ENCODE data around the gene UBQLN4. TPM values are rescaled to one million over a fixed set of nuclear protein-coding genes. Genes with fewer than 3 reads are reported as not detected.

Gene UBQLN4
- total RNA-seq, 3 donors from 2014 or later = 22.1 to 27.1 (median 23.3) TPM

DNA sequence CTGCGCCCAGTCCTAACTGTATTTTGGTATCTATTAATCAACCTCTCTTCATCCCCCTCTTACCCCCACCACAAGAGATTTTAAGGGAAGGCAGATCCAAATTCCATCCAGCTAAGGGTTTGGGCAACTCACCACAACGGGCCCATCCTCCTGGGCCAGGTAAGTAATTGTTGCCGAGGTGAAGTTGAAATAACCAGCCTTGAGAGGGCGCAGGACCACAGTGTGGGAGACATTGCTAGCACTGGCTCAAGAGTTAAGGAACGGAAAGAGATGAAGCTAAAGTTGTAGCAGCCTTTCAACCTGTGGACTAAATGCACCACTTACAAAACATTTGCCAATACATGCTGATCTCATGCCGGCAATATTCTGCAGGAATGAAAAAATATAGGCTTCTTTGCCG is 38.8 kb downstream of the UBQLN4 start:
- H3K4me3 ChIP-seq = no peak overlapping the region
- no peak overlapping the region for H3K27ac ChIP-seq
- H3K36me3 ChIP-seq = no peaks in the 10 kb centered on the region
- H3K27me3 ChIP-seq = no peaks in the 10 kb centered on the region
- intact Hi-C loops (cut with DNase I; ENCODE audit: low total_unique reads) = no loop called here
- no peak for DNase-seq (ENCODE audit: low spot score in 2 of 2)
- TF ChIP-seq, protein P1, sequence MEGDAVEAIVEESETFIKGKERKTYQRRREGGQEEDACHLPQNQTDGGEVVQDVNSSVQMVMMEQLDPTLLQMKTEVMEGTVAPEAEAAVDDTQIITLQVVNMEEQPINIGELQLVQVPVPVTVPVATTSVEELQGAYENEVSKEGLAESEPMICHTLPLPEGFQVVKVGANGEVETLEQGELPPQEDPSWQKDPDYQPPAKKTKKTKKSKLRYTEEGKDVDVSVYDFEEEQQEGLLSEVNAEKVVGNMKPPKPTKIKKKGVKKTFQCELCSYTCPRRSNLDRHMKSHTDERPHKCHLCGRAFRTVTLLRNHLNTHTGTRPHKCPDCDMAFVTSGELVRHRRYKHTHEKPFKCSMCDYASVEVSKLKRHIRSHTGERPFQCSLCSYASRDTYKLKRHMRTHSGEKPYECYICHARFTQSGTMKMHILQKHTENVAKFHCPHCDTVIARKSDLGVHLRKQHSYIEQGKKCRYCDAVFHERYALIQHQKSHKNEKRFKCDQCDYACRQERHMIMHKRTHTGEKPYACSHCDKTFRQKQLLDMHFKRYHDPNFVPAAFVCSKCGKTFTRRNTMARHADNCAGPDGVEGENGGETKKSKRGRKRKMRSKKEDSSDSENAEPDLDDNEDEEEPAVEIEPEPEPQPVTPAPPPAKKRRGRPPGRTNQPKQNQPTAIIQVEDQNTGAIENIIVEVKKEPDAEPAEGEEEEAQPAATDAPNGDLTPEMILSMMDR (IDR thresholded peaks at IDR 0.05) = no peak
- no peak for TF ChIP-seq POLR2AphosphoS5 (IDR thresholded peaks at IDR 0.05)
- H3K4me1 ChIP-seq = no peaks in the 10 kb centered on the region
- H3K9me3 ChIP-seq = no peaks in the 10 kb centered on the region

DNA sequence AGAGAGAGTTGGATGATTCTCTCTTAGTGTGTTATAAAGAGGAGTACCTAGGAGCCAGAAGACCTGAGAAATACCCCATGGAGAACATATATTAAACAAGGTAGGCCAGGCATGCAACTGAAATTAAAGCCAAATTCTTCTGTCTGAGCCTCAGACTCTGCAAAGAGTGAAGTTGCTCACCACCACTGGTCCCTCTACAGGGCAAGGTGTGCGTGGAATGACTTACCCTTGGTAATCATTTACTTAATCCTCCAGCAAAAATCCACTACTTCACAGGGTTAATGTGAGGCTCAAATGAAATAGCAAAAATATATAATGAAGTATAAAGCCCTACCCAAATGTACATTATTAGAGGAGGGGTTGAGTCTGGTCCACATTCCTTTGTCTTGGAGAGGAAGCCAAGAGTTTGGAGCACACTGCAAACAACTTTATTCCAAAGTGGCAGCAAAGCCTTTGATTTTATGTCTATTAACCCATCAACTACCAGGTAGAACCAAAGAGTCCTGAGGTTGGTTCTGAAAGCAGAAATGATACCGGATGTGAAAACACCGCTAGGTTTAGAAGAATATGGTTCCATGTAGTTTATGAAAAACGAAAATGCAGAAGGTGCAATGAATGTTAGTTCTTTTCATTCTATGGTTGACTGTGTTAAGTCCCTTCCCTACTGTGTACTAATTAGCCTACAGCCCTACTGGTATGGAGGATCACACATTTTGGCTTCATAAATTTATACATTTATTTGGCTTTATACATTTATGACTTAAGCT is 41.4 kb downstream of the UBQLN4 start:
- Histone ChIP-seq H3K27me3 (no peaks in the 10 kb centered on the region), H3K36me3 (no peaks in the 10 kb centered on the region), H3K4me1 (no peaks in the 10 kb centered on the region), H3K27ac (no peak overlapping the region), H3K9me3 (no peaks in the 10 kb centered on the region), H3K4me3 (no peak overlapping the region)
- intact Hi-C loops (cut with DNase I; ENCODE audit: low total_unique reads) = no loop called here
- TF ChIP-seq POLR2A (IDR thresholded peaks at IDR 0.05) (no peak), POLR2AphosphoS5 (IDR thresholded peaks at IDR 0.05) (no peak)
- TF ChIP-seq, protein P1 (IDR thresholded peaks at IDR 0.05) = no peak
- no peak for DNase-seq (ENCODE audit: low spot score in 2 of 2)

DNA sequence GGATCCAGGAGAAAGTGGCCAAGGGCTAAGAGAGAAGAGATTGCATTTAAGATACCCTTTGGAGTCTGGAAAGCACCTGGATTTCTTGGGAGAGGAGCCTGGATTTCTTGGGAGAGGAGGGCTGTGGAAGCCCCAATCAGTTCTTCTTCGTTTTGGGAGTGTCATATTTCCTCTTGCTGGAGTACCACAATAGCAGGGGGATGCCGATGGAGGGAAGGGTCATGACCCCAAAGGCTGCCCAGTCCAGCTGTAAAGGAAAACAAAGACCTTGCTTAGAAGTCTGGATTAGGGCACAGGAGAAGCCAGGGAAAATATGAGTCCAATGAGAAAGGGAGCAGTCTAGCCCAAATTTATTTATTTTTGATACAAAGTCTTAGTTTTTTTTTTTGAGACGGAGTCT is 44.2 kb downstream of the UBQLN4 start:
- Histone ChIP-seq H3K4me1 (no peaks in the 10 kb centered on the region), H3K4me3 (no peak overlapping the region), H3K36me3 (no peaks in the 10 kb centered on the region), H3K27ac (peak overlapping the region in 1 of 2 donors; percentile 58), H3K9me3 (no peaks in the 10 kb centered on the region), H3K27me3 (no peaks in the 10 kb centered on the region)
- no peak for TF ChIP-seq POLR2AphosphoS5 (IDR thresholded peaks at IDR 0.05)
- TF ChIP-seq, protein P1 (IDR thresholded peaks at IDR 0.05) = no peak
- no peak for TF ChIP-seq POLR2A (IDR thresholded peaks at IDR 0.05)
- intact Hi-C loops (cut with DNase I; ENCODE audit: low total_unique reads) = loop anchor here (2.0 kb wide), 1 partner anchor 53 kb away; no protein-coding TSS in a partner anchor
- no peak for DNase-seq (ENCODE audit: low spot score in 2 of 2)

DNA sequence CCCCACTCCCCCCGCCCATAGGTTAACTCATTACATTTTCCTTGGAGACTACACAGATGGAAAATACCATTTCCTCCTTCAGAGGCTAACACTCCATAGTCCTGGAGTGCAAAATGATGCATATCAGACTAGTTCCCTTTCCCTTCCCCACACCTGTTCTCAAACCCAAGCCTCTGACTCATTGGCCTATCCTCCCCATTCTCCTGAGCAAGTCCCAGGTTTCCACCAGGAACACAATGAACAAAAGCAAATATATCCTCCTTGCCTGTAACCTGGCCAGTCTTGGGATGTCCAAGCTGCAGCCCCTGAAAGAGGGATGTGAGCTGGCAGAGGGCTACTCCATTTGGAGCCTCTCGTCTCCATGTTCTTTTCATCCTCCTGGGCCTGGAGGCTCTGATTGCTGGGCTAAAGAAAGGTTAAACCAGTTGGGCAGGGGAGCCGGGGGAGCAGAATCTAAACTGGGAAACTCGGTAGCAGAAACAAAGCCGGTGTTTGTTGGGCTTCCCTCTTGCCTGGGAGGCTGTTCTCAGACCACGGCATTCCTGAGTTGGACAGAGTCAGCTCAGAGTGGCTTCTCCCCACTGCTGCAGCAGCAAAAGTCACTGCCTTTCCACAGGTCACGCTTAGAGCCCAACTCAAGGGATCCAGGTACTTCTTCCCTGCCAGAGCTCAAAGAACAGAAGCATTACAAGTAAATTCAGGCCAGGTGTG is 46.8 kb downstream of the UBQLN4 start:
- TF ChIP-seq POLR2A (IDR thresholded peaks at IDR 0.05) (no peak), POLR2AphosphoS5 (IDR thresholded peaks at IDR 0.05) (no peak)
- TF ChIP-seq, protein P1 (IDR thresholded peaks at IDR 0.05) = no peak
- intact Hi-C loops (cut with DNase I; ENCODE audit: low total_unique reads) = no loop called here
- H3K4me3 ChIP-seq = no peak overlapping the region
- H3K4me1 ChIP-seq = no peaks in the 10 kb centered on the region
- peak in 1 of 2 donors; percentile 65 for DNase-seq (ENCODE audit: low spot score in 2 of 2)
- no peaks in the 10 kb centered on the region for H3K27me3 ChIP-seq
- no peaks in the 10 kb centered on the region for H3K36me3 ChIP-seq
- H3K9me3 ChIP-seq = no peaks in the 10 kb centered on the region
- H3K27ac ChIP-seq = peak overlapping the region; percentile 72 to 82

All from breast epithelium (tissue), 4 donors.